ENCODE data around the gene GPR149.

GRCh38 chr3:154356009-154356408 lies 74.0 kb downstream of the GPR149 start:
- TF ChIP-seq POLR2A (IDR thresholded peaks at IDR 0.05; ENCODE audit: low read depth, low read length) (no peak), POLR2AphosphoS5 (IDR thresholded peaks at IDR 0.05; ENCODE audit: low read depth, low read length) (no peak)

All from GM12892 (cell line).